ENCODE results near the gene TMEM37. TPM values are rescaled to one million over a fixed set of nuclear protein-coding genes. Genes with fewer than 3 reads are reported as not detected.

TMEM37 gene
- total and polyA plus RNA-seq, 2 experiments from 2014 or later = 52.6 to 123 TPM

- Histone ChIP-seq H3K36me3 (replicated peaks; ENCODE audit: insufficient read depth, low read depth) (no peaks in the 10 kb centered on the region), H3K4me3 (no peak overlapping the region), H3K4me1 (ENCODE audit: insufficient read depth) (peaks cover 64% of the 10 kb centered on the region), H3K27me3 (no peaks in the 10 kb centered on the region), H3K9me3 (ENCODE audit: low read depth) (no peaks in the 10 kb centered on the region), H3K79me2 (peaks cover 58% of the 10 kb centered on the region), H3K27ac (peak overlapping the region; percentile 99), H3K9me2 (replicated peaks; ENCODE audit: insufficient read depth) (no peaks in the 10 kb centered on the region), H3K4me2 (peak overlapping the region; percentile 89), H2AFZ (no peak overlapping the region), H4K20me1 (ENCODE audit: insufficient read depth, poor library complexity, severe bottlenecking) (no peaks in the 10 kb centered on the region)
- no peak for DNase-seq (ENCODE audit: low spot score)
- no peak for TF ChIP-seq EZH2phosphoT487 (IDR thresholded peaks at IDR 0.05; ENCODE audit: low read depth, severe bottlenecking, unreplicated experiment)
- TF ChIP-seq, protein P1, sequence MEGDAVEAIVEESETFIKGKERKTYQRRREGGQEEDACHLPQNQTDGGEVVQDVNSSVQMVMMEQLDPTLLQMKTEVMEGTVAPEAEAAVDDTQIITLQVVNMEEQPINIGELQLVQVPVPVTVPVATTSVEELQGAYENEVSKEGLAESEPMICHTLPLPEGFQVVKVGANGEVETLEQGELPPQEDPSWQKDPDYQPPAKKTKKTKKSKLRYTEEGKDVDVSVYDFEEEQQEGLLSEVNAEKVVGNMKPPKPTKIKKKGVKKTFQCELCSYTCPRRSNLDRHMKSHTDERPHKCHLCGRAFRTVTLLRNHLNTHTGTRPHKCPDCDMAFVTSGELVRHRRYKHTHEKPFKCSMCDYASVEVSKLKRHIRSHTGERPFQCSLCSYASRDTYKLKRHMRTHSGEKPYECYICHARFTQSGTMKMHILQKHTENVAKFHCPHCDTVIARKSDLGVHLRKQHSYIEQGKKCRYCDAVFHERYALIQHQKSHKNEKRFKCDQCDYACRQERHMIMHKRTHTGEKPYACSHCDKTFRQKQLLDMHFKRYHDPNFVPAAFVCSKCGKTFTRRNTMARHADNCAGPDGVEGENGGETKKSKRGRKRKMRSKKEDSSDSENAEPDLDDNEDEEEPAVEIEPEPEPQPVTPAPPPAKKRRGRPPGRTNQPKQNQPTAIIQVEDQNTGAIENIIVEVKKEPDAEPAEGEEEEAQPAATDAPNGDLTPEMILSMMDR (IDR thresholded peaks at IDR 0.05; ENCODE audit: poor library complexity) = no peak
- no peak for TF ChIP-seq EZH2 (IDR thresholded peaks at IDR 0.05; ENCODE audit: borderline replicate concordance)
- WGBS (ENCODE audit: low lambda C conversion rate, missing lambda C conversion rate) = 77% methylated on average over 6 of the region's 6 CpGs
Measured at GRCh38 chr2:119434664-119435063, 3.0 kb downstream of the TMEM37 start.

DNA sequence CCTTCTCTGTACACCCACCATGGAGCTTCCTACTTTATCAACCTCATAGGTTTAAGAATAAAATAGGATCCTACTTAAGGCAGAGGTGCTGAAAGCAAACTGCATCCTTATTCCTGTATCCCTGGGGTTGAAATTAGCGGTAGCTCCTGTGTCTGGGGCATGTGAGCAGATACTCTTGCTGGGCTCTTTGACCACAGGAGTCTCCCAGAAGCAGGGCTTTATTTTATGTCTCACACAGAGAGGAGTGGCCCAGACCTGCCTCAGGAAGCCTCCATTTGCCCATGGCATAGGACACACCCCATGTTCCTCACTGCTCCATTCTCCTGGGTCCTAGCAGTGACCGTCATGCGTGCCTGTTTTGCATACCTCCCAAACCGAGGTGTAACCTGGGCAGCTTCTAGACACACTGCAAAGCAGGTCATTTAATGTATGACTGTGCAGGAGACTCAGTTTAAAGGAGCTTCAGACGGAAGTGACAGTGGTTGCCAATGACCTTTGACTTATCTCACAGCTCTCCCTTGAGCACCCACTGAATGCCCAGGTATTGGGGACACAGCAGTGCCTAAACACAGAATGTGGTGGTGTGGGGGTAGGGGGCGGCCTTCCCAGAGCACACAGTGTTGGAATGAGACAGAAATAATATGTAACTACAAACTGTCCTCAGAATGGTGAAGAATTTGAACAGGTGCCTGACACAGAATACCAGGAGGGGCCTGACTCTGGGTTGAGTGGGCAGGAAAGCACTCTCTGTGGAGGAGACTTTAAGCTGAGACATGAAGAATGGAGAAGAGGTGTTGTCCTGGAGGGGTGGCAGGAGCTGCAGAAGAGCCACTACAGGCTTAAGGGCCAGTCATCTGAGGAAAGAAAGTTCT lies 3.7 kb downstream of the TMEM37 start:
- WGBS (ENCODE audit: low lambda C conversion rate, missing lambda C conversion rate) = 71% methylated on average over 6 of the region's 6 CpGs
- no peaks in the 10 kb centered on the region for H3K9me2 ChIP-seq (replicated peaks; ENCODE audit: insufficient read depth)

GRCh38 chr2:119435953-119436297 lies 4.3 kb downstream of the TMEM37 start:
- H4K20me1 ChIP-seq (ENCODE audit: insufficient read depth, poor library complexity, severe bottlenecking) = no peaks in the 10 kb centered on the region
- TF ChIP-seq, protein P1 (IDR thresholded peaks at IDR 0.05; ENCODE audit: poor library complexity) = no peak
- TF ChIP-seq EZH2phosphoT487 (IDR thresholded peaks at IDR 0.05; ENCODE audit: low read depth, severe bottlenecking, unreplicated experiment) = no peak
- TF ChIP-seq EZH2 (IDR thresholded peaks at IDR 0.05; ENCODE audit: borderline replicate concordance) = no peak
- WGBS (ENCODE audit: low lambda C conversion rate, missing lambda C conversion rate) = 87% methylated on average over 6 of the region's 7 CpGs
- H3K9me2 ChIP-seq (replicated peaks; ENCODE audit: insufficient read depth) = no peaks in the 10 kb centered on the region
- no peak for DNase-seq (ENCODE audit: low spot score)
- peak overlapping the region; percentile 89 for H3K4me2 ChIP-seq
- H3K27ac ChIP-seq = peak overlapping the region; percentile 99
- H3K79me2 ChIP-seq = peaks cover 58% of the 10 kb centered on the region
- H3K36me3 ChIP-seq (replicated peaks; ENCODE audit: insufficient read depth, low read depth) = no peaks in the 10 kb centered on the region
- no peak overlapping the region for H2AFZ ChIP-seq
- no peak overlapping the region for H3K4me3 ChIP-seq
- no peaks in the 10 kb centered on the region for H3K9me3 ChIP-seq (ENCODE audit: low read depth)
- peaks cover 58% of the 10 kb centered on the region for H3K4me1 ChIP-seq (ENCODE audit: insufficient read depth)
- H3K27me3 ChIP-seq = no peaks in the 10 kb centered on the region

More for the DNA sequence above, 3.7 kb downstream of the TMEM37 start:
- no peak for DNase-seq (ENCODE audit: low spot score)
- Histone ChIP-seq H2AFZ (no peak overlapping the region), H3K36me3 (replicated peaks; ENCODE audit: insufficient read depth, low read depth) (no peaks in the 10 kb centered on the region), H4K20me1 (ENCODE audit: insufficient read depth, poor library complexity, severe bottlenecking) (no peaks in the 10 kb centered on the region), H3K27ac (peak overlapping the region; percentile 99), H3K4me3 (no peak overlapping the region), H3K27me3 (no peaks in the 10 kb centered on the region), H3K4me2 (peak overlapping the region; percentile 89), H3K4me1 (ENCODE audit: insufficient read depth) (peaks cover 63% of the 10 kb centered on the region), H3K9me3 (ENCODE audit: low read depth) (no peaks in the 10 kb centered on the region), H3K79me2 (peaks cover 58% of the 10 kb centered on the region)
- TF ChIP-seq EZH2 (IDR thresholded peaks at IDR 0.05; ENCODE audit: borderline replicate concordance) (no peak), EZH2phosphoT487 (IDR thresholded peaks at IDR 0.05; ENCODE audit: low read depth, severe bottlenecking, unreplicated experiment) (no peak)
- TF ChIP-seq, protein P1 (IDR thresholded peaks at IDR 0.05; ENCODE audit: poor library complexity) = no peak
